Epithelial cell of proximal tubule (primary cell): ENCODE results near the gene PRKAR2B. TPM values are rescaled to one million over a fixed set of nuclear protein-coding genes. Genes with fewer than 3 reads are reported as not detected.

ENCODE experiments used
- DNase-seq: peaks from one replicate; pipeline ENCODE4 v3.0.0-alpha.2; 2011; ENCODE audit warnings: low read depth
- H3K4me3 ChIP-seq: 2 replicates; pipeline ENCODE4 v1.5.1; 2011; ENCODE audit warnings: low read depth, mild to moderate bottlenecking, low read length
- CTCF ChIP-seq: conservative IDR thresholded peaks from 2 replicates; pipeline ENCODE4 v1.5.1; 2012; ENCODE audit warnings: low read depth, mild to moderate bottlenecking, low read length
- total RNA-seq: library from RNA; depleted of rRNA; stranded (reverse); fragments of >200 nt; gene quantifications from 2 replicates; pipeline ENCODE4 v1.2.3, GENCODE V29; 2015

The PRKAR2B gene
- total RNA-seq, 1 donor from 2014 or later = 5.2 TPM

GRCh38 chr7:107181172-107181571, 136.7 kb downstream of the PRKAR2B start:
- no peak for TF ChIP-seq CTCF
- H3K4me3 ChIP-seq = no peak overlapping the region
- no peak for DNase-seq

- no peak overlapping the region for H3K4me3 ChIP-seq
- no peak for TF ChIP-seq CTCF
- no peak for DNase-seq
Measured at GRCh38 chr7:107185716-107186115, 141.2 kb downstream of the PRKAR2B start.

GRCh38 chr7:107186240-107186639, 141.7 kb downstream of the PRKAR2B start:
- H3K4me3 ChIP-seq = no peak overlapping the region
- no peak for TF ChIP-seq CTCF
- DNase-seq = no peak

- TF ChIP-seq CTCF = no peak
- DNase-seq = no peak
- no peak overlapping the region for H3K4me3 ChIP-seq
Measured at GRCh38 chr7:107187774-107188173, 143.3 kb downstream of the PRKAR2B start.

GRCh38 chr7:107190090-107190489, 145.6 kb downstream of the PRKAR2B start:
- no peak for TF ChIP-seq CTCF
- no peak for DNase-seq
- H3K4me3 ChIP-seq = no peak overlapping the region

- no peak for DNase-seq
- no peak for TF ChIP-seq CTCF
- no peak overlapping the region for H3K4me3 ChIP-seq
Measured at GRCh38 chr7:107194052-107194451, 149.5 kb downstream of the PRKAR2B start.

- no peak for DNase-seq
- no peak overlapping the region for H3K4me3 ChIP-seq
- no peak for TF ChIP-seq CTCF
Measured at GRCh38 chr7:107196834-107197610, 152.5 kb downstream of the PRKAR2B start.
